ENCODE results near the gene PIP4K2A.

The PIP4K2A gene

DNA sequence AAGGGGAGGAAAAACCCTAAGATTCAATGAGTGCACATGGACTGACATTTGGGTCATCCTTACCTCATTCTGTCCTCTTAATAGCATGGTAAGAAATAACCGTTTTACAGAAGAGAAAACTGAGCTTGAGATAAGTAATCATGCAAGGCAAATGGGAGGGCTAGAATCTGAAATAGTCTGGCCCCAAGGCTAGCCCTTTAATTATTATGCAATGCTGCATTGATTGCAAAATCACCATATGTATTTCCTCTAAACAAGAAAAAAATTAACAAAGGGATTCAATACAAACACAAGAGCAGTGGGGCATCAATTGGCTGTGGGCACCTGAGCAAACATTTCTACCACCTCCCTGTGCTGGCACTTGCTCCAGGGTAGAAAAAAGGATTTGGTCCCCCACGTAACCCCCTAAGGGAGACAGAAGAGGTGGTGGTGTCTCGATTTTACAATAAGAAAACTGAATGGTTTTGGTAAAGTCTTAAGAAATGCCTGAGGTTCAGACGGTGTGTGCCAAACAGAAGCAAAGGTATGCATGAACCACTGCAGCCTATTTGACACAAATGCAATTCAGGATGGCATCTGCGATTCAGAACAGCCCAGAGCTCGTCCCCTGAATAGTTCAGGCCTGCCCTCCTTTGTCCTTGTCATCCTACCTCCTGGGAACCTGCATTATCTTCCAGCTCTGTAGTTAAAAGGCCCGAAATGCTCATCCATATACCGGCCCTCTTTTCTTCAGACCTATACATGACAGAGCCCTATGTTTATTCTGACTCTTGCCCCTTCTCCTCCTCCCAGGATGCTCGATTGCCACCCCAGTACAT is 23.6 kb downstream of the PIP4K2A start:
- no peak for DNase-seq

GRCh38 chr10:22690158-22690557 is 24.2 kb downstream of the PIP4K2A start:
- no peak for DNase-seq

- DNase-seq: no peak
Measured at GRCh38 chr10:22686347-22686746, 28.0 kb downstream of the PIP4K2A start.

DNA sequence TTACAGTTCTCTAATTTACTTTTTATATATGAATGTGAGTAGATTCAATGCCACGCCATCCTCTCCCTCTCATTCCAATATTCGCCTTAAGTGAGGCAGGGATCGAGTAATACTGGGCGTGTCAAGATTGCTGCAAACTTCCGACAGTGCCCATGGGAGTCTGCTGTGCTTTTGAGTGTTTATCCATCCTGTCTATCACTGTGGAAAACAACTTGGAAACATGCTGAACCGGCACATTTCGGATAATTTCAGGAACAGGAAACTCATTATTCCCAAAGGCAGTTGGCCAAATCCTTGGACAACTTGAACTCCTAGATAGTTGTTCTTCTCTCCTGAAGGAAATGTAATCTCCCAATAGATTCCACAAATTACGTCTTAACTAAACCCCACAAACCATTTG is 28.5 kb downstream of the PIP4K2A start:
- DNase-seq: no peak

DNA sequence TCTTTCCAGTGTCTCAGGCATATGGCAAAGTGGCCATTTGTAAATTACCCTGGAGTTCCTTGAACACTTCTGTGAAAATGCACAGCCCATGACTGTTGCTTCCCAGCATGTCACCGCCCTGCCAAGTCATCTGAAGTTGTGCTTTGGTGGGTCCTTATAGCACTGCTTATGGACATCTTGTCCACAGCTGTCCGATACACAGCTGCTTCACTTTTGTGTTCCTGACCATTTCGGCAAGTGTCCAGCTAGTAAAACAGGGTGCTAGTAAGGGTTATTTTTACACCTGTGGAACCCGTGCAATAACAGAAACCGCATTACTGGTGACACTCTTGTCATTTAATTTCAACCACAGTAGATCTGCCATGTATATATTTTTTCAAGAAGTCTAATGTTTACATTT is 29.7 kb downstream of the PIP4K2A start:
- DNase-seq: no peak

DNA sequence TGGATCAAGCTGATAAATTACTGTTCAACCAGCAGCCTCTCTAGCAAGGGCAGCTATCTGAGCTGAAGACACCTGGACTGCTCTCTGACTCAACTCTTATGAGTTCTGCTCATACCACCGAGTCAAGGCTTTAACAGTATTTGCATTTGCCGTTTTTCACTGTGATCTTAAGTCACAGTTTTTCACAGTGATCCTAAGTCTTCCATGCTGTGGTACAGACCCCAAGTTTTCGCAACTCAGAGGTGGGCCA is 31.3 kb downstream of the PIP4K2A start:
- no peak for DNase-seq

DNA sequence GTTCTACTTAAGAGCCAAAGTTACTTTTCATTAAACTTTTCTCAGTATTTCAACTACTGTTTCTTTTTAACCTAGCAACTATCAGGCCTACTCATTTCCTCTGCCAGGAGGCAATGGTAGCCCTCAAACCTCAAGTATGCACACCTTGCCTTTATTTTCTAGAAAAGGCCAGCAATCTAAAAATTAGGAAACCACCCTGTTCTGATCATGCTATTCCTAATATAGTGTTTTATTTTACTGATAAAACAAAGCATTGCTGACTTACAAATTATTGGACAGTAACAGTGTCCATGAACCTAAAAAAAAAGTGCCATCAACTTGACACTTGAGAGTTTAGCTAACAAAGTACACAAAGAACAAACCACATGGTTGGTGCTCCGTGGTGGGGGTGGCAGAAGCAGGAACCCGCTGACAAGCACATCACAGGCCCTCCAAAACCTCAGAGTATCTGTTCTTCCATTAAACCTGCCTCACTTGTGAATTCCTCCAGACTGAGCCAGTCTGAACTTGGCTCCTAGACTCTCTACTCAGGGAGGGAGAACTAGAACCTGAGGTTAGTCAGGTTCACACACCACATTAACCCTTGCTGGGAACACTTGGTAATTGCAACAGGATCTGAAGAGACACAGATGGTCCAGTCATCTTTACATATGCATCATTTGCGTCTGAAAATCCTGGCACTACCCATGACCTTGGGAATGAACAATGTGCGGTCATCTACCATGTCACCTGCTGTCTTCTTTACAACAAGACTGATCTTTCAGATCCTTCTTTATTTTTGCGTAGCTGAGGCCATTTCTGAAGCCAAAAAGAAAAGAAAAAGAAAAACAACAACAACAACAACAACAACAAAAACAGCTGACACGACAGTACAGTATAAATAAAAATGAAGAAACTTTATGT is 31.9 kb downstream of the PIP4K2A start:
- DNase-seq: peak; percentile 41

GRCh38 chr10:22681783-22682183 is 32.6 kb downstream of the PIP4K2A start:
- DNase-seq: no peak

DNA sequence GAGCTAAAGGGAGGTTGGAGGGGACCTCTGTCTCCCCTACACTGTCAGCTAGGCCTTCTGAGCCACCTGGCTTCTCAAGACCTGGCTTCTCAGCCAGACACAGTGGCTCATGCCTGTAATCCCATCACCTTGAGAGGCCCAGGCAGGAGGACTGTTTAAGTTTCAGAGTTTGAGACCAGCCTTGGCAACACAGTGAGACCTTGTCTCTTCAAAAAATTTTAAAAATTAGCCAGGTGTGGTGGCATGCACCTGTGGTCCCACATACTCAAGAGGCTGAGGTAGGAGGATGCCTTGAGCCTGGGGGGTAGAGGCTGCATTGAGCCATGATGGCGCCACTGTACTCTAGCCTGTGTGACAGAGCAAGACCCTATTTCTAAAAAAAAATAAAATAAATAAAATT is 33.1 kb downstream of the PIP4K2A start:
- no peak for DNase-seq

DNA sequence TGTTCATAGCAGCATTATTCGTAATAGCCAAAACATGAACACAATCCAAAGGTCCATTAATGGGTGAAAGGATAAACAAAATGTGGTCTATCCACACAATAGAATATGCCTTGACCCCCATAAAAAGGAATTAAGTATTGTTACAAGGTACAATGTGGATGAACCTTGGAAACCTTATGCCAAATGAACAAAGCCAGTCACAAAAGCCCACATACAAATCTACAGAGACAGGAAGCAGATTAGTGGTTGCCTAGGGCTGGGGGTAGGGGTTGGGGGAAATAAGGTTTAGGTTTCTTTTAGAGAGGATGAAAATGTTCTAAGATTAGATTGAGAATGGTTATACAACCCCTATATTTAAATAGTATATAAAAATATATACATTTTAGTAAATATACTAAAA is 34.8 kb downstream of the PIP4K2A start:
- no peak for DNase-seq

- DNase-seq: no peak
Measured at GRCh38 chr10:22677333-22677732, 37.0 kb downstream of the PIP4K2A start.

- DNase-seq: no peak
Measured at GRCh38 chr10:22676435-22676834, 37.9 kb downstream of the PIP4K2A start.

GRCh38 chr10:22674573-22674930 is 39.8 kb downstream of the PIP4K2A start:
- DNase-seq: no peak

- DNase-seq: no peak
Measured at GRCh38 chr10:22673785-22674572, 40.4 kb downstream of the PIP4K2A start.

DNA sequence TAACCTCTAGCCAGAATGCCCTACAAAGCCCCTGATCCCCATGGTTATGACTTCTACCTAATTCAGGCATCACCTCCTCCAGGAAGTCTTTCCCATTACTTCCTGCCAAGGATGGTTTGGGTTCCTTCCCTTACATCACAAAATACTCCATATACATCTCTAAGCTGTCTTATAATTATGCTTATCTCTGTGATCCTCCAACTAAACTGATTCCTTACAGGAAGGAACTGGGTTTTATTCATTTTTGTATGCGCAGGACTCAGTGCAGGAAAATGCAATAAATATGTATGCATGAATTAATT is 41.3 kb downstream of the PIP4K2A start:
- no peak for DNase-seq

GRCh38 chr10:22672319-22673090 is 41.9 kb downstream of the PIP4K2A start:
- no peak for DNase-seq

- DNase-seq: no peak
Measured at GRCh38 chr10:22670788-22671187, 43.6 kb downstream of the PIP4K2A start.

DNA sequence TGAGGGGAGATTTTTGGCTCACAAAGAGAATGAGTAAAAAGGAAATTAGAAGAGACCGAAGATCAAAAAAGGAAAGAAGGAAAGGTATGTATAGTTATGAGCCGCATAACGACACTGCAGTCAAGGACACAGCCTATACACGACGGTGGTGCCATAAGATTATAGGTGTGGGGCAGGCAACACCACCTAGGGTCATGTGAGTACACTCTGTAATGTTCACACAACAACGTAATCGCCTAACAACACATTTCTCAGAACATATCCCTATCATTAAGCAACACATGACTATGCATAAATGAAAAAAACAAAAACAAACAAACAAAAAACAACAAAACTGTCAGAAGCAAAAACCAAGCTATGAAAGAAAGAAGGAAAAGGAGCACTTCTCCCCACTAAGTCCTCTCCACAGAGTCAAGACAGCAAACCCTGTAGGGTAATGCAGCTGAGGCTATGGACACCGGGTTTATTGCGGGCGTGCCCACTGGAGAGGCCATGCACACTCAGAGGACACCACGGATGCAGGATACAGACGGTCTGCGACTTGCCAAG is 45.1 kb downstream of the PIP4K2A start:
- DNase-seq: no peak

DNA sequence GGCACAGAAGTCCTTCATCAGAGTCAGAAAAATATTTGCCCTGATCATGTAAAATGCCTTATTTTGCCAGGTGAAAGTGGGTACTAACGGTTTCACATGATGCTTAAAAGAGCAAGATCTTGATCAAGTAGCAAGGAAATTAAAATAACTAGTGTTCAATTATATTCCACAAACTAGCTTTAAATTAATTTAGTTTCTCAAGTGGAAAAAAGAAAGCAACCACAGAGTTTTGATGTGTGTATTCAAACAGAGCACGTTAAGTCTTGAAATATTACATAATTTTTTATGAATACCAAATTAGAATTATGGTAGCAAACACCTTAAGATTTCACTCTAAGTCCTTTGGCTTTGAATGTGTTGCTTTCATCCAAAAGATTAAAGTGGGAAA is 47.3 kb downstream of the PIP4K2A start:
- no peak for DNase-seq

- peak; percentile 41 for DNase-seq
Measured at GRCh38 chr10:22666287-22667092, 47.9 kb downstream of the PIP4K2A start.

GRCh38 chr10:22665329-22665728 is 49.0 kb downstream of the PIP4K2A start:
- no peak for DNase-seq
